Activated CD4-positive, CD25-positive, alpha-beta regulatory T cell treated with anti-CD3 and anti-CD28 coated beads, Interleukin-2, amount 50 U/mL, for 72 hours (primary cell): Measurements from ENCODE around the gene ACSS1.

ENCODE experiments used
- DNase-seq: peaks from one replicate; pipeline ENCODE4 v3.0.0; 2021

ACSS1 gene

DNA sequence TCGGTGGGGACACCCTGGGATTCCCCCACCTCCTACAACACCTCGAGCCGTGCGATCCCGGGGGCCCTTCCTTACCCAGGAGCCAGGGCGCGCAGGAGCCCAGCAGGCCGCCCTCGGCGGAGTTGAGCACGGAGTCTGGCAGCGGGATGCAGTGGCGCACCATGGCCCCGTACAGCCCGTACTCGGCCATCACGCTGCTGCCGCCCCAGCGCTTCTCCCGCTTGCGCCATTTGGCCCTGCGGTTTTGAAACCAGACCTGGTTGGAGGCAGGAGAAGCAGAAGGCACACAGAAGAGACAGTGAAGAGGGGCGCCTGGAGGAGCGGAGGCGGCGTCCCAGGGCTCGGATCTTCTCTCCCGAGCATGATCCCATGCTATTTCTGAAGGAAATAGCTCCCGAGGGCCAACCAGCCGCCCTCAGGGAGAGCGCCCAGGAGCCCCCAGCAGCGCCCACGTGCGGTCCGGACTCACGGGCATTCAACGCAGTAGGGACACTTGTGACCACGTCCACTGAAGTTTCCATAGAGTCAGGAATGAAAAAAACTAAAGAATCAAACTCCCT is 19.8 kb upstream of the ACSS1 start:
- DNase-seq = no peak

DNA sequence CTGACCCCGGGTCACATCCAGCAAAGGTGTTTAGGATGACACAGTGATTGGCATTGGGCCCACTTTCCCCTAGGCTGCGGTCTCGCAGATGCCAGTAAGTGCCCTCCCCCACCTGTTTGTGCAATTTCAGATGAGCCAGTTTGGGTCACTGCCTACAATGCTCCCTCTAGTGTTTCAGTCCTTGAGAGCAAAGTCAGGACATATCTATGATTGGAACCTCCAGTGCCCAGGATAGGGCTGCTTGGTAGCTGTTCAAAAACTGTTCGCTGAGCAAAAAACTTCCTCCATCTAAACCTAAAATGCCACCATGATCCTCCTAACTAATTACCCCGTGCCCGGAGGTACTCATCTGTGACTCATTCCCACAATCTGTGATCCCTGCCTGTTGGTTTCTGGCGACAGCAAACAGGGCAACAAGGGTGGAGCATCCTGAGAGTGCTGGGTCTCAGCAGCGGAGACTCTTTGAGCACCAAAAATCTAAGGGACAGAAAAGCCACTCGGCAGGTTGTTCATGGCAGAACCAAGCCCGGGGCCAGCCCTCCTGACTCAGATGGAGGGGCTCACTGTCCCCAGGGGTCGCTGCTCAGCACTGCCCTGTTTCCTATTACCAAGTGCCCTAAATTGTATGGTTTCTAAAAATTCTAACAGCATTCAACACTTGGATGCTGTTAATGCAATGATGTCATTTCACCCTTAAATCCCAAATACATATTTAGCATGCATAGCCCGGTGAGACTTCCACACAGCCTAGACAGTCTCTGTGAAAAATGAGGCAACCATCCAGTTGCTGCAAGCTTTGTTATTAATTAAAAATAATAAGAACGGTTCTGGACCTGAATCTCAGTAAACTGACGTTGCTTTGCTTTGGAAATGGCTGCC is 19.0 kb upstream of the ACSS1 start:
- no peak for DNase-seq

DNA sequence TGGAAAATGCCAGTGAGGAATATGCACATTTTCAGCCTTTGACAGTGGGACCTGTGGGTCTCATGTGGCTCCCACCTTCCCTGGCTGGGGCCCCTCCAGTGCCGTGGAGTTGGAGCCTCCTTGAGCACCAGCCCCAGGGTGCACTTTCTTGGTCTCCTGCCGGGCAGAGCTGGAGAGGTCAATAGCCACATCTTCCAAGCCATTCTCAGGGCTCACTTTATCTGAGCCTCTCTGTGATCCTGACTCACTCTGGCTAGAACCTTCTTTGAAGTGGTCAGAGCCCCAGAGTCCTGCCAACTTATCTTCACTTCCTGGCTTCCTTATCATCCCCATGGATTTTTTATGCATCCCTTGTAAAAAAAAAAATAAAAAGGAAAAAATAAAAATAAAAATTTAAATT is 18.3 kb upstream of the ACSS1 start:
- no peak for DNase-seq

DNA sequence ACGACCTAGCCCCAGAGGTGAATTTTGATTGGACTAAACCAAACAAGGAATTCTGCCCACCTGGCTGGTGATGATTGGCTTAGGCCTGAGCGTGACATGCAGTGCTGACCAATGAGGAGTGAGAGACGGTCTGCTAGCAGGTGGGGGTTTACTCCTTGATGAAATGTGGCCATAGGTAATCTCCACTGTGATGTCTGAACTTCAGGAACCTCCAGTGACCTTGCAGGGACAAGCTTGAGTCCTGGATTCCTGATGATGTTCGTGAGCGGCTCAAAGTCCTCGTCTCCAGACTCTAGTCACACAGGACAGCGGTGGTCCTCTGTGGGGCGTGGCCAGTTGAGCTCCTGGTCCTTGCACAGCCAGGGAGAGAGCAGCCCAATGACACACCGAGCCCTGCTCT is 15.6 kb upstream of the ACSS1 start:
- DNase-seq = no peak

DNA sequence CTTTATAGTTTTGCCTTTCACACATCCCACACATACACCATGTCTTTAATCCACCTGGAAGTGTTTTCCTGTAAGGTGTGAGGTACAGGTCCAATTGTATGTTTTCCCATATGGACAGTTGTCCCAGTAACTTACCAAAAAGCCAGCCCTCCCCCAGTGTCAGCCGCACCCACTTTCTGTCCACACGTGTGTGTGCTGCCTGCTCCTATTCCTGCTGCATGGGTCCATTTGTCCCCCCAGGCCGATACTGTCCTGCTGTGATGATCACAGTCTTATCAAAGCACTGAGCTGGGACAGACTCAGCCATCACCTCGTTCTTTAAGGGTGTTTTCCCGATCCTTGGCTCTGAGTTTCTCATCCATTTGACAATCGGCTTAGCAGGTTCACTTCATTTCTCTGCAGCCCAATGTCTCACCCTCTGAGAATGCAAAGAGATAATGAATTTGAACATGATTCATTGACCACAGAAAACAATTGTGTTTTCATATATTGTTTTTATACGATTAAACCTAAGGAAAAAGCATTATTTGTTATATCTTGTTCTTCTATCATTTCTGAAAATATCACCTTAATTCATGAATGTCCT is 14.4 kb upstream of the ACSS1 start:
- no peak for DNase-seq

DNA sequence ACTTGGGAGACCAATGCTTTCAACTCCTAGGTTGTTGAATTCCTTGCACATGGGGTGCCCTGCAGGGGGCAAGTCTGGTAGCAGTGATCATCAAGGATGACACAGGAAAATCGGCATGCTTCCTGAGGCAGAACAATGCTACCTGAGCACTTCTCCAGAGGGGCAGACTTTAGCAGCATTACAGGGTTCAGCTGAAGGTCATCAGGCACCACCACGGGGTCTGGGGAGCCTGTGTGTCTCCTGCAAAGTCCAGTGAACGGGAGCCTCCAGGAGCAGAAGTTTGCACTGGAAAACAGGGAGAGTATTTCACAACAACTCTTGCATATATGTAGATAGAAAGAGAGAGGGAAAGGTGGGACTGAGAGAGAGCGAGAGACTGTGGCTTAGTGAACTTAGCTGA is 13.8 kb upstream of the ACSS1 start:
- no peak for DNase-seq

DNA sequence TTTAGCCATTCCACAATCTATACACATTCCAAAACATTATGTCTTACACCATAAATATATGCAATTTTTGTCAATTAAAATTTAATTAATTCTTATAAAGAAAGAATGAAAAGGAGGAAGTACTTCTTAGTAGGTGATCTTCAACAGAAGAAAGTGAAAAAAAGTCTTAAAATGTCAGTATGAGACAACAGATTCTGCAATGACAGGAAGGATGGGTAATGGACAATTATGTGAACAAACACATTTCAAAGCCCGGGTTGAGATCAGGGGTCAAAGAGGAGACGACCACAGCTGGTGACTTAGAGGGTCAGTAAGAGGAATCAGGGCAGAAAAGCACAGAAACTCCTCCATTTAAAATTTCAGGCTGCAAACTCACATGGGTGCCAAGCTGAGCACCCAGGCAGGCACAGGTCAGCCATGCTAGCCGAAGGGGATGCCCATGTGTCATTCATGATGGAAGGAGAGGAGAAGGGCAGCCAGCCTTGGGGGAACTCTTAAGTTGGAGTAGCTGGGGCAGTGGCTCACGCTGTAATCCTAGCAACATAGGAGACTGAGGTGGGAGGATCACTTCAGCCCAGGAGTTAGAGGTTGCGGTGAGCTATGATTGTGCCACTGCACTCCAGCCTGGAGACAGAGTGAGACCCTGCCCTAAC is 13.0 kb upstream of the ACSS1 start:
- DNase-seq = no peak

DNA sequence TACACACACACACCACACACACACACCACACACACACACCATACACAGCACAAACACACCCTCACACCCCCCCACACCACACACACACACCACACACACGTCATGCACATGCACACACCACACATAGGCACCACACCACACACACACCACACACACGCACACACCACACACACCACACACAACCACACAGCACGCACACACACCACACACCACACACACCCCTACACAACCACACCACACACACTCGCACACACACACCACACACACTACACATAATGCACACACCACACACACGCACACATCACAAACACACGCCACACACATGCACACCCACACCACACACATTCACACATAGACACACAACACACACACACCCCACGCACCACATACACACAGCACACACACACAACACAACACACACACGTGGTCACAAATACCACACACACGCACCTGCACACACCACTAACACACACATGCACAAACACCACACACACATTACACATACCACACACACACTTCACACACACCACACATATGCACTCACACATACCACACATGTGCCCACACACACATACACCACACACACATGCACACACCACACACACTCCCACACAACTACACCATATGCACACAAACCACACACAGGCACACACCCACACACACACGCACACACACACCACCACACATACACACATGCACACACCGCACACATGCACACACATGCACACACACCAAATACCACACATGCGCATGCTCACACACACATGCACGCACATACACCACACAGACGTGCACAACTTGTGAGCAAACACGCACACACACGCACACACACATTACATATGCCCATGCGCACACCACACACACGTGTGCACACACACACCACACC is 9.4 kb upstream of the ACSS1 start:
- no peak for DNase-seq

DNA sequence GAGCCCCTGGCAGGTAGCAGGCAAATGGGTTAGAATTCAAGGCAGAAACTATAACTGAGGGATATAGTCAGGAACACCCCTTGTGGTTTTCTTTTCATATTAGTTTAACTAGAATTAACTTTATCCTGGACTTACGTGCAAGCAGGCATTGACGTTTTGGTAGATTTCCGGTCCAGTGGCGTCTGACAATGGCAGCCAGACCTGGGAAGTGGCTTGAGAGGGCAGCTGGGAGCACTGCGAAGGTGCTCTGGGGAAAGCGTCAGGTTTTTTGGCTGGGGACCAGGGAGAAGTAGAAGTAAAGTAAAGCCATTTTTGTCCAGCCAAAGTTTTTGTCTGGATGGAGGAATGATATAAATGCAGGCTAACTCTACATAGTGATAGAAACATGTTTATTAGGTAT is 8.4 kb upstream of the ACSS1 start:
- no peak for DNase-seq

DNA sequence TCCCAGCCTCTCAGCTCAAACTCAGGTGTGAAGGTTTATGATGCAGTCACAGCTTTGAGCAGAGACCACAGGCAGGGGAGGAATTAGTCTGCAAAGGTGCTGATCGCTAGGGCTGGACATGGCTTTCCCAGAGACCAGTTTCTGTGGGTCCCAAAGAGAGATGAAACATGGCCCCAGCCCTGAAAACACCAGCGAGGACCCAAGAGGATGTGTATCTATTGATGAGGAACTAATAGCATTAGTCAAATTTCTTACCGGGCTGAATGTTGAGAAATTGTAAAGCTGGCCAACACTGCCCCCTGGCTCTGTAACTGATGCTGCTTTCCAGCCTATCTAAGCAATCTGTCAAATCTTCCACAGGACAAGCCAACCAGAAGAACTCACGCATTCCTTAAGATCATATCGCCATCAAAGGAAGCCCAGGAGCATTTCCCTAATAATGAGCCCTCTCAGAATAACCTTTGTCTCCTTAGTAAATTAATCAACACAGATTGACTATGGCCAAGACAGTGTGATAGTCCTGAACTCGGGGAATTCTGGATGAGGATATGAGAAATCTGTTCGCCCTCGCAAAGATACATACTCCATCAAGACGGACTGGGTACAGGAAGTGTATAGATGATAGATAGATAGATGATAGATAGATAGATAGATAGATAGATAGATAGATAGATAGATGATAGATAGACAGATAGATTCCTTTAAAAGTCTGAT is 7.8 kb upstream of the ACSS1 start:
- no peak for DNase-seq

DNA sequence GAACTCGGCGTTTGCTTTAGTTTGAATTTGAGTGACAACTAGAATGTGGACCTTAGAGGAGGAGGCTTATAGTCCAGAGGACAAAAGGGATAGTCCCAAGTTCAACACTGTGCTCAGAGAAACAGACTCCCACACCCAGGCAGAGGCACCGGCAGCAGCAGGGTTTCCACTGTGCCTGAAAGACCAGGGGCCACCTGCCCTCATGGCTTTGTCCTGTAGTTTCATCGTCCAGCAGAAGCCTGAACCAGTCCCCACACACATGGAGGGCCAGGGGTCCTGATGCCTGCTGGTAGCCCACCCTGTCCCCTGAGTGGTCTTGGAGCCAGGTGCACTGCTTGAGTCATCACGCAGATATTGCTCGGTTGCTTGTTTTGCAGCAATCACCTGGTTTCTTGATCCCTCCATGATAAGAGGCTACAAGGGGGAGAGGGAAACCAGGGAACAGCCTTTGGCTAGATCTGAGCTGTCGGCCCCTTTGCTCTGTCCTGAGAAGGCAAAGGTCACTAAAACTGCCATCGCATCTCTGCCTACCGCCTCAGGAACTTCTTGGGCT is 7.2 kb upstream of the ACSS1 start:
- no peak for DNase-seq

DNA sequence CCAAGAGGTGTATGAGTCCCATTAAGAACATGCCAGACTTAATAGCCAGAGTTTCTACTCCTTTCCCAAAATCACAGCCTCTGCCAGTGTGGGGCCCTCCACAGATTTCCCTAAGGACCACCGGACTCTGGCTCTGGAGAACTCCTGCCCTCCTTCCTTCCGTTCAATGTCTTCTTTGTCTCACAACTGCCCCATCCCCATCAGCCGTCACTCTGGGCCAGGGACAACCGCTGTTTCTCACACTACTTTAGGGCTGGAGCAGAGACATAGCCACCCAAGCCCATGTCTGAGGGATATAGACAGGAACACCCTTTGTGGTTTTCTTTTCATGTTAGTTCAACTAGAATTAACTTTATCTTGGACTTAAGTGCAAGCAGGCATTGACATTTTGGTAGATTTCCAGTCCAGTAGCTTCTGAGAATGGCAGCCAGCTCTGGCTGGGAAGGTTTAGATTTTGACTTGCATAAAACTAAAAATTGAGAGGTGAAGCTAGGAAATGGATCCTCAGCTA is 6.7 kb upstream of the ACSS1 start:
- no peak for DNase-seq

DNA sequence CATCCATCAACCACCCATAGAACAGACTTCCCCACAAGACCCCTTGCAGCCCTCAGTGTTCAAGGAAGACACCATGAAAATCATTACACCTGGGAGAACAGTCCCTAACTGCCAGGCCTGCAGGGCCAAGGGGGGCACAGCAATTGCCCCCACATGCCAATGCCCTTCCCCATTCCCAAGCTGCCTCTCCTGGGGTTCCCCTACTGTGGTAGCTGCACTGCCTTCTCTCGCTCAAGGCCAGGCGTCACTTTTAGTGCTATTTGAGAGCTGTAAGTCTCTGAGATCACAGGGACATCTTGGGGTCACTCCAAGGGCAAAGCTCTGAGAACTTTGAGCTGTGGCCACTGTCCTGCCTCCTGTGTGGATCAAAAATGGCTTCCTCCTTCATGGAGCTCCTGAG is 6.0 kb upstream of the ACSS1 start:
- DNase-seq = no peak

DNA sequence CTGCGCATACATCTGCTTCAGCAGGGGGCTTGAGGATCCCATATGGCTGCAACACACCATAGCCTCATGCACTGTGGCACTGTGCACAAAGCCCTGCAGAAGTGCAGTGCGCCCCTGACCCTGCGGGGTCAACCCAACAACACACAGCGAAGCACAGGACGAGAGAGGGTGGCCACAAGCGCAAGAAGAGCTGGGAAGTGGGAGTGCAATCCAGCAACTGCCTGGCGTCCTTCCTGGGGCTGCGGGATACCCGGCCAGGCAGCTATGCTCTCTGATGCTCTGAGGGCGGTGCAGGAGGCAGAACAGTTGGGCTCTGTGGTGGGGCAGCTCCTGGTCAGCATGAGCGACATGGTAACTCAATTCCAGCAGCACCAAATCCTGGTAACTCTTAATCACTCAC is 5.6 kb upstream of the ACSS1 start:
- no peak for DNase-seq

DNA sequence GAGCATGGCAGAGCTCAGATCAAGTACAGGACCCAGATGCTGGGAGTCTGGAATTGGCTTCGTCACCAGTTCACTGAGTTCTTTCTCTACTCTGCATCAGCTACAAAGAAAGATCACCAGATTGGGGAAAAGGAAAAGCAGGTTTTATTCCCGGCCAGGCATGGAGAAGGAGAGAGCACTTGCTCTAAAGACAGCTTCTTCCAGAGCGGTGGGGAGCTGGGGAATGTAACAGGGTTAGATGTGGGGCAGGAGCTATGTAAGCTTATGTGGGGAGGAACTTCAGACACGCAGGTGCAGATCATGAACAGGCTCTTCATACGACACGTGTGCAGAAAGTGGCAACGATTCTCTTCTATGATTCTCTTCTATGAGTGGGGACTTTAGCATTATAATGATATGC is 4.9 kb upstream of the ACSS1 start:
- no peak for DNase-seq

DNA sequence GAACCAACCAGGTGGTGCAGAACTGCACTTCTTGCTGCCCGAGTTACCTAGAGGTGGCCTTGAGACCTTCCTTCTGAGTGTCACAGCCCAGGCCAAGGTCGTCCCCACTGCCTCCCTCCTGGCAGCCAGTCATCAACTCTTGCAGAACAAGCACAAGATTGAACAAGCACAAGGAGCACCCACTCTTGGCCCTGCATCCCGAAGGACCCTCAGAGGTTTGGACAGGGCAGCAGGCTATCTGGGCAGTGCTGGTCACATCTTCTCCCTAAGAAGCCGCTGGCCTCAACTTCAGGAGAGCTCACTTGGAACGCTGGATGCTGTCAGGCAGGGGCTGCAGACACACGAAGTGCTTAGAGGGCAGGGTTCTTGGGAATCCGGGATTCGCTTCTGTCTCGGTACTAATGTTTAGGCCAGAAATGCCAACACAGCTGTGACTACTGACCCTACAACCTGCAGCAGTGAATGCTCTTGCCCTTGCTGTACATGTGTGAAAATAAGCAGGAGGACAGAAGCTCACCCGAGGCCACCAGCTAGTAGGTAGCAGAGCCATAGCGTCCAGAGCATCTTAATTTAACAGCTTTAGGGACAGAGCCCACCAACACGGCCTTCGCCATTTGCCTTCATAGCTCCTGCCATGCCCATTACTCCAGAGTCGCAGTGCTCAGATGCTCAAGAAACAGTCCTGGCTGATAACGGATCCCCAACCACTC is 4.0 kb upstream of the ACSS1 start:
- DNase-seq = no peak

DNA sequence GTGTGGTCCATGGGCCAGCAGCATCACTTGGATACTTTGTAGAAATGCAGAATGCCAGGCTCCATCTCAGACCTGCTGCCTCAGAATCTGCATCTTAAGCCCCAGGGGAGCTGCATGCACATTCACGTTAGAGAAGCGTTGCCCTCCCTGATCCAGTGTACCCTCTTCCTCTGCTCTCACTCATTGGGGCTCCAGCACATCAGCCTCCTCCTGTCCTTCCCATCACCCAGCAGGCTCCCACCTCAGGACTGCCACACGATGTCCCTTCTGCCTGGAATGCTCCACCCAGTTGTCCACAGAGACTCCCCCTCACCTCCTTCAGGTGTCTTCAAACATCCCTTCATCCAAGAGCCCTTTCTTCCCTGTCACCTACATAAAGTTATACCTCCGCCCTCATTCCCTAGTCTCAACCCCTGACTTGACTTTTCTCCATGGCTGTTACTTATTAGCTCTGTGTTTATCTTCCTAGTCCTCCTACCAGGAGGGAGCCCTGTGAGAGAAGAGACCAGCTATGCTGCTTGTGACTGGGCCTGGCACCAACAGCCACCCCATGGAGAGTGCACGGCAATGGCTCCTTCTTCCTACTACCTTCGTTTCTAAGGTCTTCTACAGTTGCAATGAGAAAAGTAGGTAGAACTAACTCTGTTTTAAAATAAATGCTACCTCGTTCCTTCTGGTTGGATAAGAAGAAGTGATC is 3.3 kb upstream of the ACSS1 start:
- DNase-seq = no peak

DNA sequence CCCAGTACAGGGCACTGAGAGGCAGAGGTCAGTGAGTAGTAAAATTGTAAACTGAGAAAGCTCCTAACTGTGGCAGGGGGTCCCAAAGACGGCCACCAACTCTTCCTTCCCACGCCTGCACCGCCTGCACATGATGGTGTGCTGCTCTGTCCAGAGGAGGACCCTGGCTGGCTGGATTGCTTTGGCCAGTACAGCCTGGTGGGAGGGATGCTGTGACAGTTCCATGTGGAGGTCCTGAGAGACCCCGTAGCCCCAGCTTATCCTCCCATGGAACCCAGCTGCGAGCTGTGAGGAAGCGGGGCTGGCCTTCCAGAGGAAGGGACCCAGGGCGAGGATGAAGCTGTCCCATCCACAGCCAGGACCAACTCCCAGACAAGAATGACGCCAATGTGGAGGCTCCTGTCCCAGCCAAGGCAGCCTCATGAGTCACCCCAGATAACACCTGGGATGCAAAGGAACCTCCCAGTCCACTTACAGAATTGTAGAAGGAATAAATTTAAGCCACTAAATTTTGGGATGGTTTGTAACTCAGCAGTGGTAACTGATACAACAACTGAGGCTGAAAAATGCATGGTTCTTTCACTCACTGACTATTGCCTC is 2.0 kb upstream of the ACSS1 start:
- no peak for DNase-seq

DNA sequence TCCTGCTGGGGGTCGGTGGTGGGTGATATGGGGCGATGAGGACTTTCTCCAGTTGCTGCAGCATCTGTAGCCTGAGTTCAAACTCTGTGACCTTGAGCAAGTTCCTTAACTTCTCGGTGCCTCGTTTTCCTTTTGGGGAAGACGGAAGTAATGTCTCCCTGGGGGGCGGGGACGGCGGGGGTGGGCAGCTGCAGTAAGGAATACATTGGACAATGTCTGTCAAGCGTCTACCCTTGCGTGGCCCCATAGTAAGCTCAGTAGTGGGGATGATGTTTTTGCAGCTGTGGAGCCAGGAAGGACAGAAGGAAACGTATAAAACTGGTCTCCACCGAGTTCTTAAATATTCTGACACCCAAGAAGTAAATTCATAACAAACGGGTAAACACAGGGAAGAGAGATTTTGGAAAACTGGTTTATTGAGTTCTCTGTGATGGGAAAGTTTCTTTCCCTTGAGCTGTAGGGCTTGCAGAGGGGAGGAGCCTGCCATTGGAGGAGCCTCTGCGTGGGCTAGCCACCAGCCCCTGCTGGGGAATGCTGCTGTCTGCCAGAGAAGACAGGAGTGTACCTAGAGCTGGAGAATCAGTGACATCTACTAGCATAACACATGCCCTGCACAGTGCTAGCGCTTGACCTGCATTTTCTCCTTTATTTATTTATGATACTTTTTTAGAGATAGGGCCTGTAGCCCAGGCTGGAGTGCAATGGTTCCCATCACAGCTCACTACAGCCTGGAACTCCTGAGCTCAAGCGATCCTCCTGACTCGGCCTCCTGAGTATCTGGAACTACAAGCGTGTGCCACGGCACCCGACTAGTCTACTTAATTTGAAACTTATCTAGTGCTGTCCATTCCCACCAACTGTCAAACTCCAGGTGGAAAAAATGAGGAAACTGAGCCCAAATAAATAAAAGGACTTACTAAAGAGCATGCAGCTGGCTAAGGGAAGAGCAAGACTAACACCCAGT is 1.2 kb upstream of the ACSS1 start:
- DNase-seq = no peak
